Hepatocyte (in vitro differentiated cells): ENCODE measurements around the gene PTPRD. TPM values are rescaled to one million over a fixed set of nuclear protein-coding genes. Genes with fewer than 3 reads are reported as not detected.

Experiments used
- DNase-seq: peaks from one replicate; pipeline ENCODE4 v3.0.0-alpha.2; 2016; ENCODE audit warnings: low spot score
- H2AFZ ChIP-seq: fragments of 200-600 bp; sonication (generic); 2 replicates; pipeline ENCODE4 v1.6.0; 2016; ENCODE audit warnings: antibody characterized with exemption, mild to moderate bottlenecking
- H3K27ac ChIP-seq: fragments of 200-600 bp; sonication (generic); 2 replicates; pipeline ENCODE4 v1.5.1; 2016; ENCODE audit warnings: mild to moderate bottlenecking
- H3K27me3 ChIP-seq: fragments of 200-600 bp; sonication (generic); 2 replicates; pipeline ENCODE4 v1.6.1; 2016
- H3K36me3 ChIP-seq: fragments of 200-600 bp; sonication (generic); replicated peaks from 2 replicates; pipeline ENCODE4 v1.5.1; 2016; ENCODE audit warnings: low read depth; ENCODE audit not compliant: insufficient read depth
- H3K4me1 ChIP-seq: fragments of 200-600 bp; sonication (generic); 2 replicates; pipeline ENCODE4 v1.5.1; 2016; ENCODE audit warnings: mild to moderate bottlenecking, moderate library complexity; ENCODE audit not compliant: insufficient read depth
- H3K4me2 ChIP-seq: fragments of 200-600 bp; sonication (generic); 2 replicates; pipeline ENCODE4 v1.6.0; 2016
- H3K4me3 ChIP-seq: fragments of 200-600 bp; sonication (generic); 2 replicates; pipeline ENCODE4 v1.5.1; 2016; ENCODE audit warnings: mild to moderate bottlenecking
- H3K79me2 ChIP-seq: fragments of 200-600 bp; sonication (generic); 2 replicates; pipeline ENCODE4 v1.6.0; 2017; ENCODE audit warnings: mild to moderate bottlenecking
- H3K9me2 ChIP-seq: fragments of 200-600 bp; sonication (generic); replicated peaks from 2 replicates; pipeline ENCODE4 v1.6.0; 2017; ENCODE audit warnings: mild to moderate bottlenecking; ENCODE audit not compliant: insufficient read depth
- H3K9me3 ChIP-seq: fragments of 200-600 bp; sonication (generic); 2 replicates; pipeline ENCODE4 v1.5.1; 2016; ENCODE audit warnings: low read depth, mild to moderate bottlenecking
- H4K20me1 ChIP-seq: fragments of 200-600 bp; sonication (generic); 2 replicates; pipeline ENCODE4 v1.6.0; 2016; ENCODE audit warnings: mild to moderate bottlenecking; ENCODE audit not compliant: insufficient read depth, poor library complexity, severe bottlenecking
- CTCF ChIP-seq: fragments of 200-600 bp; sonication (generic); IDR thresholded peaks from 2 replicates; pipeline ENCODE4 v1.5.1; 2016; ENCODE audit warnings: antibody characterized with exemption, mild to moderate bottlenecking; ENCODE audit not compliant: poor library complexity
- EZH2 ChIP-seq: fragments of 200-600 bp; sonication (generic); IDR thresholded peaks from 2 replicates; pipeline ENCODE4 v1.6.1; 2016; ENCODE audit warnings: antibody characterized with exemption, mild to moderate bottlenecking, borderline replicate concordance
- EZH2phosphoT487 ChIP-seq: fragments of 200-600 bp; sonication (generic); IDR thresholded peaks from one replicate; pipeline ENCODE4 v1.6.1; 2018; ENCODE audit warnings: antibody characterized with exemption, mild to moderate bottlenecking, low read depth, moderate library complexity; ENCODE audit not compliant: unreplicated experiment, severe bottlenecking
- WGBS: methylation state at CpG from one replicate; pipeline ENCODE4 v1.1.6; 2016; ENCODE audit warnings: low lambda C conversion rate; ENCODE audit errors: missing lambda C conversion rate; 5-methylcytosine and 5-hydroxymethylcytosine counted together
- polyA plus RNA-seq: library from polyadenylated mRNA; unstranded; fragments of >200 nt; fragmentation: Nextera tagmentation; extraction: Ambion mirVana; gene quantifications from 2 replicates; pipeline ENCODE4 v1.2.1, GENCODE V29; 2016
- total RNA-seq: library from RNA; depleted of rRNA; stranded (reverse); fragments of >200 nt; gene quantifications from 2 replicates; pipeline ENCODE4 v1.2.3, GENCODE V29; 2014

Gene PTPRD
- total and polyA plus RNA-seq, 2 experiments from 2014 or later = 6.5 to 77.6 TPM

DNA sequence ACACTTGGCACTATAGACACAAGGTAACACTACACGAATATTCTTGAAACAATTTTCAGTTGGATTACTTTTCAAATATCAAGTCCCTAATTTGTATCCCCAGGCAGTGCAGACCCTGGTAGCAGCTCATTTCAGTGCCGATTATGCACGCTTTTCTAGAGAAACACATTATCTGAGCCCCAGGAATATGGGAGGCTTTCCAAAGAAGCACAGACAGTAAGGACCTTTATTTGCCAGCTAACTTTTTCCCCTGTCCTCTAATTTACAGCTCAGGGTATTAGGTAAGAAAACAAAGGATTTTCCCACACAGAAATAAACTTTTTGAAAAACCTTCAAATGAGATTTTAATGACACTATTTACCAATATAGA lies 1961.0 kb downstream of the PTPRD start:
- no peak for TF ChIP-seq EZH2
- TF ChIP-seq CTCF = no peak
- no peak for TF ChIP-seq EZH2phosphoT487
- Histone ChIP-seq H3K9me2 (no peaks in the 10 kb centered on the region), H3K9me3 (no peaks in the 10 kb centered on the region), H3K27ac (no peak overlapping the region), H3K27me3 (no peaks in the 10 kb centered on the region), H3K79me2 (no peaks in the 10 kb centered on the region), H4K20me1 (no peaks in the 10 kb centered on the region), H3K4me1 (no peaks in the 10 kb centered on the region), H3K4me2 (no peak overlapping the region), H3K4me3 (no peak overlapping the region), H3K36me3 (no peaks in the 10 kb centered on the region), H2AFZ (no peak overlapping the region)
- DNase-seq = no peak
- 43% methylated on average over 3 of the region's 3 CpGs for WGBS

DNA sequence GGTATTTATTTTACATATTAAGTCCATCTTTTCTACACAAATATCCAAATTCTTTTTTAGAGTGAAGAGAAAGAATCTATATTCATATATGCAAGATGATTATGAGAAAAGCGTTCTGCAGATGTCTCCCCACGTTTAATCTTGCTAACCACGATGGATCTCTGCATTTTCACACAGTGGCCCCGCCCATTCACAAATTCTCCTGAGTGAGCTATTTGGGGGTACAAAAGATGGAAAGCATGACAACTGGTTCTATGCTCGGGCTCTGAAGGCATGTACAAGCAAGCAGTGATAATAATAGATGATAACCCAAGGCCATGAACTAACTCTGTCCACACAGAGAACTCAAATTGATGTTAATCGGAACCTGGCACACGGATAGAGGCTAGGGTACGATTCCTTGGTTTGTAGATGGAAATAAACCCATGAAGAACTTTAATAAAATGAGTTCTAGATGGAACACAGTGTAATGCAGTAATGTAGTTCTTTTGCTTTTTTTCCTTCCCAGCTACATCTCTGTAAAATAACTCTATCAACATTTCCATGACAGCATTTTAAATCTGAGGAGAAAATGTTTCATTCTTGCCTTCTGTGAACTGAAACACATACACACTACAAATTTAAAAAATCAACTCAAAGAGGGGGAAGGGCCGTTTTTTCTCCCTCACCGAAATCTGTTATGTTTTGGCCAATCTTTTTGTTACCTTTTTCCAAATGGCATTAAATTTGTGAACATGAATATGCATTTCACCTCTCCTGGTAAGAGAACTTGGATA lies 1961.5 kb downstream of the PTPRD start:
- no peak for TF ChIP-seq EZH2
- TF ChIP-seq EZH2phosphoT487 = no peak
- TF ChIP-seq CTCF = no peak
- Histone ChIP-seq H3K27ac (no peak overlapping the region), H3K9me3 (no peaks in the 10 kb centered on the region), H3K9me2 (no peaks in the 10 kb centered on the region), H3K4me2 (no peak overlapping the region), H3K27me3 (no peaks in the 10 kb centered on the region), H4K20me1 (no peaks in the 10 kb centered on the region), H3K4me1 (no peaks in the 10 kb centered on the region), H3K4me3 (no peak overlapping the region), H2AFZ (no peak overlapping the region), H3K36me3 (no peaks in the 10 kb centered on the region), H3K79me2 (no peaks in the 10 kb centered on the region)
- WGBS = 88% methylated on average over 10 of the region's 10 CpGs
- no peak for DNase-seq

- H3K27ac ChIP-seq = no peak overlapping the region
- no peak overlapping the region for H3K4me3 ChIP-seq
- H3K4me1 ChIP-seq = no peaks in the 10 kb centered on the region
- TF ChIP-seq CTCF (no peak), EZH2 (no peak), EZH2phosphoT487 (no peak)
- H3K36me3 ChIP-seq = no peaks in the 10 kb centered on the region
- DNase-seq = no peak
- H3K27me3 ChIP-seq = no peaks in the 10 kb centered on the region
- WGBS = 95% methylated on average over 4 of the region's 4 CpGs
- no peak overlapping the region for H2AFZ ChIP-seq
- no peaks in the 10 kb centered on the region for H3K9me3 ChIP-seq
- no peaks in the 10 kb centered on the region for H3K9me2 ChIP-seq
- no peak overlapping the region for H3K4me2 ChIP-seq
- no peaks in the 10 kb centered on the region for H3K79me2 ChIP-seq
- no peaks in the 10 kb centered on the region for H4K20me1 ChIP-seq
Measured at GRCh38 chr9:8649807-8650206, 1963.0 kb downstream of the PTPRD start.
